Liver (tissue), 9 donors: ENCODE results near the gene SUN2. TPM values are rescaled to one million over a fixed set of nuclear protein-coding genes. Genes with fewer than 3 reads are reported as not detected.
A peak's percentile ranks its signal among the peaks of the same experiment; 100 is the strongest.

Experiments
- DNase-seq: peaks from one replicate; pipeline ENCODE4 v3.0.0-alpha.2; 2017; ENCODE audit warnings: low spot score
- H3K27ac ChIP-seq, 2 donors: one replicate each; pipeline ENCODE4 v1.7.0; 2013; ENCODE audit warnings: inconsistent platforms in 2 of 2, low read length in 2 of 2, control low read depth in 1 of 2, low read depth in 1 of 2, mild to moderate bottlenecking in 1 of 2
- H3K27me3 ChIP-seq, 4 donors: one replicate each; pipeline versions ENCODE4 v1.6.1 to v1.7.0; 2013; ENCODE audit warnings: low read length in 3 of 4, inconsistent platforms in 1 of 4, mild to moderate bottlenecking in 1 of 4, moderate library complexity in 1 of 4; ENCODE audit not compliant: control insufficient read depth in 4 of 4, insufficient read depth in 4 of 4
- H3K36me3 ChIP-seq, 4 donors: one replicate each; pipeline versions ENCODE4 v1.6.1 to v1.7.0; 2013; ENCODE audit warnings: low read length in 3 of 4, mild to moderate bottlenecking in 3 of 4, low read depth in 1 of 4, moderate library complexity in 1 of 4; ENCODE audit not compliant: control insufficient read depth in 4 of 4, insufficient read depth in 3 of 4
- H3K4me1 ChIP-seq, 4 donors: one replicate each; pipeline versions ENCODE4 v1.6.1 to v1.7.0; 2013; ENCODE audit warnings: low read length in 3 of 4, mild to moderate bottlenecking in 3 of 4, moderate library complexity in 1 of 4; ENCODE audit not compliant: control insufficient read depth in 4 of 4, insufficient read depth in 4 of 4
- H3K4me3 ChIP-seq, 3 donors: one replicate each; pipeline versions ENCODE4 v1.6.1 to v1.7.0; 2013; ENCODE audit warnings: low read length in 3 of 3, control low read depth in 1 of 3, low read depth in 1 of 3, mild to moderate bottlenecking in 1 of 3
- H3K9ac ChIP-seq, 2 donors: one replicate each; pipeline ENCODE4 v1.7.0; 2013; ENCODE audit warnings: low read length in 2 of 2, mild to moderate bottlenecking in 2 of 2, moderate library complexity in 2 of 2, control low read depth in 1 of 2, low read depth in 1 of 2
- H3K9me3 ChIP-seq, 4 donors: one replicate each; pipeline versions ENCODE4 v1.6.1 to v1.7.0; 2013; ENCODE audit warnings: low read length in 3 of 4; ENCODE audit not compliant: control insufficient read depth in 4 of 4
- ATF3 ChIP-seq: IDR thresholded peaks from 2 replicates; pipeline ENCODE4 v1.6.1; 2016; ENCODE audit warnings: antibody characterized with exemption
- CTCF ChIP-seq: fragments of 150-350 bp; IDR thresholded peaks from 2 replicates; pipeline ENCODE4 v1.5.1; 2017; ENCODE audit warnings: improper control_type of control experiment, low read depth, low read length; ENCODE audit not compliant: missing input control
- EGR1 ChIP-seq, 2 donors: IDR thresholded peaks; 2 replicates each; pipeline ENCODE4 v1.6.1; 2016 to 2018; ENCODE audit warnings: antibody characterized with exemption in 2 of 2, low read depth in 2 of 2
- FOXA1 ChIP-seq: IDR thresholded peaks from 2 replicates; pipeline ENCODE4 v1.6.1; 2016; ENCODE audit warnings: antibody characterized with exemption
- FOXA2 ChIP-seq: IDR thresholded peaks from 2 replicates; pipeline ENCODE4 v1.6.1; 2016; ENCODE audit warnings: antibody characterized with exemption
- GABPA ChIP-seq, 2 donors: IDR thresholded peaks in 1 of 2; conservative IDR thresholded peaks in 1 of 2; 2 replicates each; pipeline ENCODE4 v1.6.1; 2016; ENCODE audit warnings: antibody characterized with exemption in 2 of 2, mild to moderate bottlenecking in 1 of 2, moderate library complexity in 1 of 2
- HNF4A ChIP-seq, 2 donors: conservative IDR thresholded peaks; 2 replicates each; pipeline ENCODE4 v1.6.1; 2016; ENCODE audit warnings: antibody characterized with exemption in 2 of 2, mild to moderate bottlenecking in 2 of 2
- HNF4G ChIP-seq: IDR thresholded peaks from 2 replicates; pipeline ENCODE4 v1.6.1; 2016; ENCODE audit warnings: antibody characterized with exemption
- JUND ChIP-seq, 2 donors: IDR thresholded peaks; 2 replicates each; pipeline ENCODE4 v1.6.1; 2016; ENCODE audit warnings: antibody characterized with exemption in 2 of 2
- MAX ChIP-seq: IDR thresholded peaks from 2 replicates; pipeline ENCODE4 v1.6.1; 2016; ENCODE audit warnings: antibody characterized with exemption
- NR2F2 ChIP-seq: IDR thresholded peaks from 2 replicates; pipeline ENCODE4 v1.6.1; 2016; ENCODE audit warnings: antibody characterized with exemption
- RAD21 ChIP-seq, 2 donors: IDR thresholded peaks; 2 replicates each; pipeline ENCODE4 v1.6.1; 2016; ENCODE audit warnings: antibody characterized with exemption in 2 of 2, mild to moderate bottlenecking in 2 of 2
- REST ChIP-seq: IDR thresholded peaks from 2 replicates; pipeline ENCODE4 v1.6.1; 2016; ENCODE audit warnings: antibody characterized with exemption, mild to moderate bottlenecking
- RXRA ChIP-seq, 2 donors: IDR thresholded peaks; 2 replicates each; pipeline ENCODE4 v1.6.1; 2017 to 2018; ENCODE audit warnings: antibody characterized with exemption in 2 of 2, mild to moderate bottlenecking in 1 of 2
- SP1 ChIP-seq: IDR thresholded peaks from 2 replicates; pipeline ENCODE4 v1.6.1; 2018; ENCODE audit warnings: antibody characterized with exemption, mild to moderate bottlenecking
- TAF1 ChIP-seq: conservative IDR thresholded peaks from 2 replicates; pipeline ENCODE4 v1.6.1; 2016; ENCODE audit warnings: antibody characterized with exemption, mild to moderate bottlenecking
- YY1 ChIP-seq: IDR thresholded peaks from 2 replicates; pipeline ENCODE4 v1.6.1; 2016; ENCODE audit warnings: antibody characterized with exemption, mild to moderate bottlenecking
- WGBS: extraction: QIAGEN DNeasy Blood & Tissue Kit; methylation state at CpG from one replicate; pipeline ENCODE4 v1.1.7; 2013; 5-methylcytosine and 5-hydroxymethylcytosine counted together
- polyA plus RNA-seq, 2 donors: library from polyadenylated mRNA; stranded (reverse) in 1 of 2; unstranded in 1 of 2; fragments of 200-250 nt in 1 of 2; fragments of >200 nt in 1 of 2; fragmentation: Nextera tagmentation in 1 of 2; extraction: Ambion mirVana in 1 of 2; gene quantifications; one replicate each; pipeline versions ENCODE4 v1.2.1 to v1.2.3, GENCODE V29; 2013 to 2015
- total RNA-seq, 2 donors: library from RNA; depleted of rRNA; stranded (reverse); fragments of >200 nt; gene quantifications; one replicate each; pipeline ENCODE4 v1.2.3, GENCODE V29; 2014
- TF ChIP-seq, protein P1 (sequence below): IDR thresholded peaks from 2 replicates; pipeline ENCODE4 v1.6.1; 2016; ENCODE audit warnings: antibody characterized with exemption
- donor health status: healthy.
- donor health status: healthy.
- donor health status: healthy.
- donor health status: healthy.
- donor health status: healthy.

Gene SUN2
- total and polyA plus RNA-seq, 4 donors: 13.1 to 170 (median 81.5) TPM

- H3K36me3 ChIP-seq: no peaks in the 10 kb centered on the region
- TF ChIP-seq RAD21 (IDR thresholded peaks at IDR 0.05) (no peak), EGR1 (IDR thresholded peaks at IDR 0.05; ENCODE audit: low read depth in 2 of 2) (no peak), FOXA1 (no peak), SP1 (no peak), MAX (no peak), CTCF (no peak), HNF4A (conservative IDR thresholded peaks at IDR 0.05) (no peak), FOXA2 (no peak), RXRA (IDR thresholded peaks at IDR 0.05) (no peak), GABPA (IDR thresholded peaks at IDR 0.05 in 1 of 2, conservative IDR thresholded peaks at IDR 0.05 in 1 of 2) (no peak), JUND (IDR thresholded peaks at IDR 0.05) (no peak), YY1 (no peak), ATF3 (no peak), NR2F2 (no peak), TAF1 (no peak), HNF4G (no peak)
- TF ChIP-seq, protein P1, sequence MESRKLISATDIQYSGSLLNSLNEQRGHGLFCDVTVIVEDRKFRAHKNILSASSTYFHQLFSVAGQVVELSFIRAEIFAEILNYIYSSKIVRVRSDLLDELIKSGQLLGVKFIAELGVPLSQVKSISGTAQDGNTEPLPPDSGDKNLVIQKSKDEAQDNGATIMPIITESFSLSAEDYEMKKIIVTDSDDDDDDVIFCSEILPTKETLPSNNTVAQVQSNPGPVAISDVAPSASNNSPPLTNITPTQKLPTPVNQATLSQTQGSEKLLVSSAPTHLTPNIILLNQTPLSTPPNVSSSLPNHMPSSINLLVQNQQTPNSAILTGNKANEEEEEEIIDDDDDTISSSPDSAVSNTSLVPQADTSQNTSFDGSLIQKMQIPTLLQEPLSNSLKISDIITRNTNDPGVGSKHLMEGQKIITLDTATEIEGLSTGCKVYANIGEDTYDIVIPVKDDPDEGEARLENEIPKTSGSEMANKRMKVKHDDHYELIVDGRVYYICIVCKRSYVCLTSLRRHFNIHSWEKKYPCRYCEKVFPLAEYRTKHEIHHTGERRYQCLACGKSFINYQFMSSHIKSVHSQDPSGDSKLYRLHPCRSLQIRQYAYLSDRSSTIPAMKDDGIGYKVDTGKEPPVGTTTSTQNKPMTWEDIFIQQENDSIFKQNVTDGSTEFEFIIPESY: no peak
- H3K27me3 ChIP-seq: no peaks in the 10 kb centered on the region
- peaks cover 0 to 6% (median 0%) of the 10 kb centered on the region in 4 donors for H3K4me1 ChIP-seq
- H3K4me3 ChIP-seq: no peak overlapping the region
- WGBS: 83% methylated on average over 9 of the region's 9 CpGs
- no peak overlapping the region for H3K27ac ChIP-seq
- DNase-seq: no peak
- H3K9ac ChIP-seq: no peak overlapping the region
- H3K9me3 ChIP-seq: no peaks in the 10 kb centered on the region
These were observed 11.5 kb upstream of the SUN2 start for GRCh38 chr22:38767313-38767712.

DNA sequence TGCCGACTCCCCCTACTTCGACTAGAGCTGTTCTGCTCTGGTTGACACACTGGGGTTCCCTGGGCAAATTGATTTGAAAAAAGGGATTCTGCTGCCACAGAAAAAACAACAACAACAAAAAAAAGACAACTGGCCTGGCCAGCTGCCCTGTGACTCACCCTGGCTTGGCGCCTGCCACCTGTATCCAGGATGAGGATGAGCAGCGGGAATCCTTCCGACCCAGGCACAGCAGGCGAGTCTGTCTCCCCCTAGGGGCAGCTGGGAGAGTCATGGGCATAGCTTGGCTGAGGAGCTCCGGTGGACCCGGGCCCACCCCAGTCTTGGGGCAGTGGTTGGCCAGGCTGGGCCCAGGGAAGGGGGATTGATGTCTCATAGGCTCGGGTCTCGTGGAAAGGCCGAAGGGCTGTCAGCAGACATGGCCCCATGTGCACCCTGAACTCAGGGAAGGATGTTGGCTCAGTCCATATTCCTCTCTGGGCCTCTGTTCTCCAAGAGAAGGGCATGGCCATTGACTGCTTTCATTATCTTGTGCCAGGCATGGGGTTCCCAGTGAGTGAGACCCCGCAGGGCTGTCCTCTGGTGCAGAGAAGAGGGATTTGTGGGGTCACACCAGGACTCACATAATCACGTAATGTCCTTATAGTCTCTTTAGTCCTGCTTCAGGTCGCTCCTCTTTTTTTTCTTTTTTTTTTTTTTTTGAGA is 10.4 kb upstream of the SUN2 start:
- Histone ChIP-seq H3K36me3 (no peaks in the 10 kb centered on the region), H3K27ac (peak overlapping the region in 1 of 2 donors; percentile 17), H3K4me1 (peaks cover 0 to 6% (median 0%) of the 10 kb centered on the region in 4 donors), H3K9ac (no peak overlapping the region), H3K9me3 (no peaks in the 10 kb centered on the region), H3K4me3 (no peak overlapping the region), H3K27me3 (no peaks in the 10 kb centered on the region)
- DNase-seq: peak; percentile 58
- 42% methylated on average over 14 of the region's 14 CpGs for WGBS
- TF ChIP-seq FOXA1 (no peak), EGR1 (IDR thresholded peaks at IDR 0.05; ENCODE audit: low read depth in 2 of 2) (no peak), YY1 (no peak), NR2F2 (no peak), HNF4A (conservative IDR thresholded peaks at IDR 0.05) (no peak), MAX (no peak), RXRA (IDR thresholded peaks at IDR 0.05) (peak in 1 of 2 donors; percentile 48), HNF4G (no peak), RAD21 (IDR thresholded peaks at IDR 0.05) (peak; percentile 90 to 93), SP1 (no peak), REST (no peak), JUND (IDR thresholded peaks at IDR 0.05) (peak; percentile 95 to 96), FOXA2 (no peak), TAF1 (no peak)
- TF ChIP-seq, protein P1: no peak
